ENCODE measurements around the gene ARIH2.

DNA sequence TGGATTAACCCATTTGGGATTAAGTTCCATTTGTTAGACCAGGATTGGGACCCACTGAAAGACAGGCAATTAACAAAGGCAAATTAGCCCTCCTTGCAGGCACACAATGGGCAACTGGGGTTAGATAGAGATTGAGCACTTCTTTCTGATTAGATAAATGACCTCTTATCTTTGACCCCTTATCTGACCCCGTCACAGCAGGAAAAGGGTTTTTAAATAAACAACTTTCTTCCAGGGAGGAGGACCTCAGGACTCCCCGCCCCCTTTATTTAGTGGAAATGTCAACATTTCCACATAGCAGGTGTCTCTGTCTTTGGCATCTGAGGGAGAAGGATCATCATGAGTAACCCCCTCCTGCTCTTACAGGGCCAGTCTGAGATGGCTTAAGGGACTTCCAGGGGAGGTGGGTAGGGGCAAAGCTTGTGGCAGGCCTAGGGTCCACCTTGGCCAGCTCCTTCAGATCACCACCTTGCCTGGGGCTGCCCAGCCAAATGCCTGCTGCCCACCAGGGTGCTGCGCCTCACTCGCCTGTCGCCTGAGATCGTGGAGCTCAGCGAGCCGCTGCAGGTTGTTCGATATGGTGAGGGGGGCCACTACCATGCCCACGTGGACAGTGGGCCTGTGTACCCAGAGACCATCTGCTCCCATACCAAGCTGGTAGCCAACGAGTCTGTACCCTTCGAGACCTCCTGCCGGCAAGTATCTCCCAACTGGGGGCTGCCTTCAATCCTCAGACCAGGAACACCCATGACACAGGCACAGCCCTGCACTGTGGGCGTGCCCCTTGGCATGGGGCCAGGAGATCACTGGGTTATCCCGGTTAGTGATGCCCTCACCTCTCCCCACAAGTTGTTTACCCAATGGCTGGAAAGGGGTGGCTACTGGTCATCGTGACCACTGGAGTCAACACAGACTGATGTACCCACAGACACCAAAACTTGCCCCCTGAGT is 86.0 kb downstream of the ARIH2 start:
- TF ChIP-seq, protein P1, sequence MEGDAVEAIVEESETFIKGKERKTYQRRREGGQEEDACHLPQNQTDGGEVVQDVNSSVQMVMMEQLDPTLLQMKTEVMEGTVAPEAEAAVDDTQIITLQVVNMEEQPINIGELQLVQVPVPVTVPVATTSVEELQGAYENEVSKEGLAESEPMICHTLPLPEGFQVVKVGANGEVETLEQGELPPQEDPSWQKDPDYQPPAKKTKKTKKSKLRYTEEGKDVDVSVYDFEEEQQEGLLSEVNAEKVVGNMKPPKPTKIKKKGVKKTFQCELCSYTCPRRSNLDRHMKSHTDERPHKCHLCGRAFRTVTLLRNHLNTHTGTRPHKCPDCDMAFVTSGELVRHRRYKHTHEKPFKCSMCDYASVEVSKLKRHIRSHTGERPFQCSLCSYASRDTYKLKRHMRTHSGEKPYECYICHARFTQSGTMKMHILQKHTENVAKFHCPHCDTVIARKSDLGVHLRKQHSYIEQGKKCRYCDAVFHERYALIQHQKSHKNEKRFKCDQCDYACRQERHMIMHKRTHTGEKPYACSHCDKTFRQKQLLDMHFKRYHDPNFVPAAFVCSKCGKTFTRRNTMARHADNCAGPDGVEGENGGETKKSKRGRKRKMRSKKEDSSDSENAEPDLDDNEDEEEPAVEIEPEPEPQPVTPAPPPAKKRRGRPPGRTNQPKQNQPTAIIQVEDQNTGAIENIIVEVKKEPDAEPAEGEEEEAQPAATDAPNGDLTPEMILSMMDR (IDR thresholded peaks at IDR 0.05; ENCODE audit: insufficient read depth, low read length, poor library complexity, severe bottlenecking), result no peak
- TF ChIP-seq EZH2phosphoT487 (conservative IDR thresholded peaks at IDR 0.05; ENCODE audit: low read length), result no peak
